Hepatocyte (in vitro differentiated cells): ENCODE measurements around the gene MICALL2. TPM values are rescaled to one million over a fixed set of nuclear protein-coding genes. Genes with fewer than 3 reads are reported as not detected.

Experiments
- DNase-seq: peaks from one replicate; pipeline ENCODE4 v3.0.0-alpha.2; 2016; ENCODE audit warnings: low spot score
- H2AFZ ChIP-seq: fragments of 200-600 bp; sonication (generic); 2 replicates; pipeline ENCODE4 v1.6.0; 2016; ENCODE audit warnings: antibody characterized with exemption, mild to moderate bottlenecking
- H3K27ac ChIP-seq: fragments of 200-600 bp; sonication (generic); 2 replicates; pipeline ENCODE4 v1.5.1; 2016; ENCODE audit warnings: mild to moderate bottlenecking
- H3K27me3 ChIP-seq: fragments of 200-600 bp; sonication (generic); 2 replicates; pipeline ENCODE4 v1.6.1; 2016
- H3K36me3 ChIP-seq: fragments of 200-600 bp; sonication (generic); replicated peaks from 2 replicates; pipeline ENCODE4 v1.5.1; 2016; ENCODE audit warnings: low read depth; ENCODE audit not compliant: insufficient read depth
- H3K4me1 ChIP-seq: fragments of 200-600 bp; sonication (generic); 2 replicates; pipeline ENCODE4 v1.5.1; 2016; ENCODE audit warnings: mild to moderate bottlenecking, moderate library complexity; ENCODE audit not compliant: insufficient read depth
- H3K4me2 ChIP-seq: fragments of 200-600 bp; sonication (generic); 2 replicates; pipeline ENCODE4 v1.6.0; 2016
- H3K4me3 ChIP-seq: fragments of 200-600 bp; sonication (generic); 2 replicates; pipeline ENCODE4 v1.5.1; 2016; ENCODE audit warnings: mild to moderate bottlenecking
- H3K79me2 ChIP-seq: fragments of 200-600 bp; sonication (generic); 2 replicates; pipeline ENCODE4 v1.6.0; 2017; ENCODE audit warnings: mild to moderate bottlenecking
- H3K9me2 ChIP-seq: fragments of 200-600 bp; sonication (generic); replicated peaks from 2 replicates; pipeline ENCODE4 v1.6.0; 2017; ENCODE audit warnings: mild to moderate bottlenecking; ENCODE audit not compliant: insufficient read depth
- H3K9me3 ChIP-seq: fragments of 200-600 bp; sonication (generic); 2 replicates; pipeline ENCODE4 v1.5.1; 2016; ENCODE audit warnings: low read depth, mild to moderate bottlenecking
- H4K20me1 ChIP-seq: fragments of 200-600 bp; sonication (generic); 2 replicates; pipeline ENCODE4 v1.6.0; 2016; ENCODE audit warnings: mild to moderate bottlenecking; ENCODE audit not compliant: insufficient read depth, poor library complexity, severe bottlenecking
- EZH2 ChIP-seq: fragments of 200-600 bp; sonication (generic); IDR thresholded peaks from 2 replicates; pipeline ENCODE4 v1.6.1; 2016; ENCODE audit warnings: antibody characterized with exemption, mild to moderate bottlenecking, borderline replicate concordance
- EZH2phosphoT487 ChIP-seq: fragments of 200-600 bp; sonication (generic); IDR thresholded peaks from one replicate; pipeline ENCODE4 v1.6.1; 2018; ENCODE audit warnings: antibody characterized with exemption, mild to moderate bottlenecking, low read depth, moderate library complexity; ENCODE audit not compliant: unreplicated experiment, severe bottlenecking
- WGBS: methylation state at CpG from one replicate; pipeline ENCODE4 v1.1.6; 2016; ENCODE audit warnings: low lambda C conversion rate; ENCODE audit errors: missing lambda C conversion rate; 5-methylcytosine and 5-hydroxymethylcytosine counted together
- polyA plus RNA-seq: library from polyadenylated mRNA; unstranded; fragments of >200 nt; fragmentation: Nextera tagmentation; extraction: Ambion mirVana; gene quantifications from 2 replicates; pipeline ENCODE4 v1.2.1, GENCODE V29; 2016
- total RNA-seq: library from RNA; depleted of rRNA; stranded (reverse); fragments of >200 nt; gene quantifications from 2 replicates; pipeline ENCODE4 v1.2.3, GENCODE V29; 2014
- TF ChIP-seq, protein P1 (sequence below): fragments of 200-600 bp; sonication (generic); IDR thresholded peaks from 2 replicates; pipeline ENCODE4 v1.5.1; 2016; ENCODE audit warnings: antibody characterized with exemption, mild to moderate bottlenecking; ENCODE audit not compliant: poor library complexity

The MICALL2 gene
- total and polyA plus RNA-seq, 2 experiments from 2014 or later, result 16.4 to 28.2 TPM

DNA sequence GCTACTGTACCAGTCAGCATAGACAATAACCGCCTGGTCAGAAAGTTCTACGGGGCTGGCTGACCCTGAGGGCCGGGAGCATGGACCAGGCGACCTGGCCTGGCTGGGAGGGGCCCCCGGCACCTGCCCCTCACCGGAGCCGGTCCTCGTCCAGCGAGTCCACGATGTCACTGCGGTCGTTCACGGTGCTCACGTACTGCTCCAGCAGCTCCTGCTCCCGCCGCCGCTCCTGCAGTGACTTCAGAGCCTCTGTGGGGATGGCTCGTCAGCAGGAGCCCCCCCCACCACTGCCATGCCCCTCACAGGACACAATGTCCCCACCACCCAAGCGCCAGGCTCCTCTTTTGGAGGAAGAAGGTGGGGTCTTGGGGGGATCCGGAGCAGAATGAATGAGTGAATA, 22.7 kb downstream of the MICALL2 start:
- H2AFZ ChIP-seq, result no peak overlapping the region
- 92% methylated on average over 20 of the region's 20 CpGs for WGBS
- no peaks in the 10 kb centered on the region for H4K20me1 ChIP-seq
- no peak overlapping the region for H3K4me2 ChIP-seq
- no peak overlapping the region for H3K4me3 ChIP-seq
- TF ChIP-seq EZH2phosphoT487 (no peak), EZH2 (no peak)
- TF ChIP-seq, protein P1, sequence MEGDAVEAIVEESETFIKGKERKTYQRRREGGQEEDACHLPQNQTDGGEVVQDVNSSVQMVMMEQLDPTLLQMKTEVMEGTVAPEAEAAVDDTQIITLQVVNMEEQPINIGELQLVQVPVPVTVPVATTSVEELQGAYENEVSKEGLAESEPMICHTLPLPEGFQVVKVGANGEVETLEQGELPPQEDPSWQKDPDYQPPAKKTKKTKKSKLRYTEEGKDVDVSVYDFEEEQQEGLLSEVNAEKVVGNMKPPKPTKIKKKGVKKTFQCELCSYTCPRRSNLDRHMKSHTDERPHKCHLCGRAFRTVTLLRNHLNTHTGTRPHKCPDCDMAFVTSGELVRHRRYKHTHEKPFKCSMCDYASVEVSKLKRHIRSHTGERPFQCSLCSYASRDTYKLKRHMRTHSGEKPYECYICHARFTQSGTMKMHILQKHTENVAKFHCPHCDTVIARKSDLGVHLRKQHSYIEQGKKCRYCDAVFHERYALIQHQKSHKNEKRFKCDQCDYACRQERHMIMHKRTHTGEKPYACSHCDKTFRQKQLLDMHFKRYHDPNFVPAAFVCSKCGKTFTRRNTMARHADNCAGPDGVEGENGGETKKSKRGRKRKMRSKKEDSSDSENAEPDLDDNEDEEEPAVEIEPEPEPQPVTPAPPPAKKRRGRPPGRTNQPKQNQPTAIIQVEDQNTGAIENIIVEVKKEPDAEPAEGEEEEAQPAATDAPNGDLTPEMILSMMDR, result no peak
- no peaks in the 10 kb centered on the region for H3K9me2 ChIP-seq
- DNase-seq, result no peak
- no peak overlapping the region for H3K27ac ChIP-seq
- no peaks in the 10 kb centered on the region for H3K9me3 ChIP-seq
- H3K36me3 ChIP-seq, result no peaks in the 10 kb centered on the region
- H3K79me2 ChIP-seq, result no peaks in the 10 kb centered on the region
- no peaks in the 10 kb centered on the region for H3K27me3 ChIP-seq
- H3K4me1 ChIP-seq, result no peaks in the 10 kb centered on the region

DNA sequence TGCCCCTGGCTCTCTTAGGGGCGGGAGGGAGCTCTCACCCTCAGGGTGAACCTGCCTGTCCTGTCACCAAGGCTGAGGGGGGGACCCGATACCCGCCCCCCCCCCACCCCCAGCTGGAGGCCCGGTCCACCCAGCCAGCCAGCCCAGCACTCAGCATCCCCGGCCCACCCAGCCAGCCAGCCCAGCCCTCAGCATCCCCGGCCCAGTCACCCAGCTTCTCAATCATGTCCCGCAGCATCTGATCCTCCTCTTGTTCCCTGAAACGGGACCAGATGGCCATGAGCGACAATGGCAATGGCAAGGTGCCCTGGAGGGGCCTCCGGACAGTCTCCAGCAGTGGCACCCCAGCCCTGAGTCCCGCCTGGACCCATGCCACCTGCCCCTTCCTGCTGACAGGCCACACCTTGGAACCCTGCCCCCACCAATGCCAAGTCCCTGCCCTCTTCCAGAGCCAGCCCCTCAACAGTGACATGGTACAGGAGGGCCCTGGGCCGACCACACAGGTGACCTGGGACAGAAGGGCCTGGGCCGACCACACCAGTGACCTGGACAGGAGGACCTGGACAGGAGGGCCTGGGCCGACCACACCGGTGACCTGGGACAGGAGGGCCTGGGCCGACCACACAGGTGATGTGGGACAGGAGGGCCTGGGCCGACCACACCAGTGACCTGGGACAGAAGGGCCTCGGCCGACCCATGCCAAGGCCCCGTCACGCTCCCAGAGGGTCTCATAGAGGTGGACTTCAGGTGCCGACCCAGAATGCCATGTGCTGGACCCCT, 24.2 kb downstream of the MICALL2 start:
- Histone ChIP-seq H3K79me2 (no peaks in the 10 kb centered on the region), H3K9me2 (no peaks in the 10 kb centered on the region), H3K4me1 (no peaks in the 10 kb centered on the region), H3K9me3 (no peaks in the 10 kb centered on the region), H2AFZ (no peak overlapping the region), H3K27ac (no peak overlapping the region), H3K27me3 (no peaks in the 10 kb centered on the region), H3K4me3 (no peak overlapping the region), H3K4me2 (no peak overlapping the region), H4K20me1 (no peaks in the 10 kb centered on the region), H3K36me3 (no peaks in the 10 kb centered on the region)
- TF ChIP-seq EZH2 (no peak), EZH2phosphoT487 (no peak)
- WGBS, result 95% methylated on average over 17 of the region's 22 CpGs
- DNase-seq, result no peak

DNA sequence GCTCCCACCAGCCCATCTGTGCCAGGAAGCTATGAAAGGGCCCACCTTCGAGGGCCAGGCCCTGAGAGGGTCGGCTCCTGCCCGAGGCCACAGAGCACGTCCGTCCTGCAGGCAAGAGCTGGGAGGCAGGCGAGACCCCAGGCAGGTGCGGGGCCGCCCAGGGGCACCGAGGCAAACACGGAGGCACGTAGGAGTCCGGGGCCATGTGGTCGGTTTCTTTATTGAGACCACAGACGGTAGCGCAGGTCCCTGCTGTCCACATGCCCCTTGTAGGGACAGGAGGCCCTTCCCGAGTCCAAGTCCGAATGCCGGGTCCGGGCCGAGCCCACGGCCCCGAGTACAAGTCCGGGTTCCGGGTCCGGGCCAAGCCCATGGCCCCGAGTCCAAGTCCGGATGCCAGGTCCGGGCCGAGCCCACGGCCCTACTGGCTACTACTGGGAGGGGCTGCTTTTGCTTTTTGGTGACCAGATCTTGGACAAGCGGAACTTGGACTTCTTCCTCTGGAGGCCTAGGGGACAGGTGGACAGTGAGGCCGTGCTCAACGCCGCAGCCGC, 25.0 kb downstream of the MICALL2 start:
- Histone ChIP-seq H4K20me1 (no peaks in the 10 kb centered on the region), H3K79me2 (no peaks in the 10 kb centered on the region), H3K4me3 (no peak overlapping the region), H3K9me2 (no peaks in the 10 kb centered on the region), H3K27ac (no peak overlapping the region), H3K36me3 (no peaks in the 10 kb centered on the region), H2AFZ (no peak overlapping the region), H3K4me1 (no peaks in the 10 kb centered on the region), H3K9me3 (no peaks in the 10 kb centered on the region), H3K4me2 (no peak overlapping the region), H3K27me3 (no peaks in the 10 kb centered on the region)
- 95% methylated on average over 35 of the region's 35 CpGs for WGBS
- no peak for TF ChIP-seq EZH2phosphoT487
- TF ChIP-seq, protein P1, result no peak
- TF ChIP-seq EZH2, result no peak
- no peak for DNase-seq
